ENCODE measurements around the gene ZNF518A.
"Not testable (repeated sequence)": the region's sequence is repeated elsewhere in the genome, so short reads cannot be mapped to it uniquely, and the experiment has no call there.

ZNF518A gene

DNA sequence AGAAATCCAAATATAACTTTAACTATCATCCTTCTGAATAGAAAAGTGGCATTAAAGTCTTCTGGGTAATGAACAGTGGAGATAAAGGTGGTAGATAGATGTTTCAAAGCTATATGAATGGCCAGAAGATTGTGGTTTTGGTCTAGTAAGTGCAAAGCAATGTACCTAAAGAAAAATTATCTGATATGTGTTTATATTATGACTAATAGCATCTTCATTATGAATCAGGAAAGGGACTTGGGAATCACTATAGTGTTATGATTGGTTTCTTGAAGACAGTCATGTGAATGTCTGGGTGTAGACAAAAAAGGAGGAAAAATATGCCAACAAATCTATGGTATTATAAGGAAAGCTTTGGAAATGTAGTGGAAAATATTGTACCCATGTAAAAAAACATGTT, 3.0 kb downstream of the ZNF518A start:
- no peak for DNase-seq

DNA sequence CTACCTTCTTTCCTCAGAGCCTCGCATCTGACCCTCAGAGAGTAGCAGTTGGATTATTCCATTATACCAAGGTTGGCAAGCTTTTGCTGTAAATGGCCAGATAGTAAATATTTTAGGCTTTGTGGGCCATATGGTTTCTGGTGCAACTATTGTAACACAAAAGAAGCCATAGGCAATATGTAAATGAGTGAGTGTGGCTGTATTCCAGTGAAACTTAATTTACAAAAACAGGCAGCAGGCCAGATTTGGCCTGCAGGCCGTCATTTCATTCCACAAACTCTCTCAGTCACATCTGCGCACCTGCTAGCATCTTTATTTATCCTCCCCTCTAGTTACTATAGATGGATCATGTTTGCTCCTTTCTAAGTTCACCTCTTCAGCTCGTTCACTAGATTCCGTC, 6.7 kb downstream of the ZNF518A start:
- DNase-seq: peak in 1 of 2 experiments; percentile 28

DNA sequence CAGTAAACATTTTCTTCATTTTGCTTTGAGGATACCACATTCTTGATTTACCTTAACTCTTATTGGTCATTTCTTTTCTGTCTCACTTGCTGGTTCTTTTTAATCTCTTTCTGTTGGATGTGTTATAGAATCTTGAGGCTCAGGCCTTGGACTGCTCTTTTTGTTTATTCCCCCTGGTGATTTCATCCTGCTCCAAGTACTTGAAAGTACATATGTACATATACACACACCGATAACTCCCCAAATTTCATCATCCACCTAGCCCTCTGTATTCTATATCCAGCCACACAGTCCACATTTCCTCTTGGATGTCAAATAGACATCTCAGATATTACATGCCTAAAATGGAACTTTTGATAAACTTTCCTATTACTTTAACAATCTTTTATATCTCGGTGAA, 7.5 kb downstream of the ZNF518A start:
- DNase-seq: no peak

DNA sequence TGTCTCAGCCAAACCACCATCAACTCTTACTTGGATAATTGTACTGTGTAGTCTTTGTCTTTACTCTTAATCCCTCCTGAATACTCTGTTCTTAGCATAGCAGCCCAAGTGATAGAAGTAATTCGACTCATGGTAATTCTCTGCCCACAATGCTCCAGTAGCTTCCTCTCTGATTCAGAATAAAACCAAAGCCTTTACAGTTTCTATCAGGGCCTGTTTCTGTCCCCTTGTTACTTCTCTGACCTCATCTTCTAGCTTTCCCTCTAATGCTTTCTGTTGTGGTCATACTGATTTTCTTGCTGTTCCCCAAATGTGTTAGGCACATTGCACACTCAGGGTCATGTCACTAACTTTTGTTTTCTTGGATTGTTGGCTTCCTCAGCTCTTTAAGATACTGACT, 8.0 kb downstream of the ZNF518A start:
- no peak for DNase-seq

DNA sequence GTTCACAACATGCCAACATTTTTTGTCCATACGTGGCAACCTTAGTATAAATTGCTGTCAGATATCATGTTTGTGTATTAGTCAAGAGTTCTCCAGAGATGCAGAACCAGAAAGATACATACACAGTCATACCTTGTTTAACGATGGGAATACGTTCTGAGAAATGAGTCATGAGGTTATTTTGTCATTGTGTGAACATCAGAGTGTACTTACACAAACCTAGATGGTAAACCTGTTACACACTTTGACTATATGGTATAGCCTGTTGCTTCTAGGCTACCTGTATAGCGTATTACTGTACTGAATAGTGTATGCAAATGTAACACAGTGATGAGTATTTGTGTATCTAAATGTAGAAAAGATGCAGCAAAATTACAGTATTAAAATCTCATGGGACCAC, 22.3 kb downstream of the ZNF518A start:
- DNase-seq: no peak

DNA sequence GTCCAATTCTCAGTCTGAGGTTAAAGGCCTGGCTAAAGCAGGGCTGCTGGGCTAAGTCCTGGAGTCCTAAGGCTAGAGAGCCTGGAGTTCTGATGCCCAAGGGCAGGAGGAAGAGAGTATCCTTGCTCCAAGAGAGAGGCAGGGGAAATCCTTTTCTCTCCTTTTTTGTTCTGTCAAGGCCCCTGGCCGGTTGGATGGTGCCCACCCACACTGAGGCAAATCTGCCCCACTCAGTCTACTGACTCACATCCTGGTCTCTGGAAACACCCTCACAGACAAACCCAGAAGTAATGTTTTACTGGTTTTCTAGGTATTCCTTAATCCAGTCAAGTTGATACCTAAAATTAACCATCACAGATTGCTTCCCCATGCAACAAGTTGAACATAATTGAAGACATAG, 23.0 kb downstream of the ZNF518A start:
- DNase-seq: no peak

DNA sequence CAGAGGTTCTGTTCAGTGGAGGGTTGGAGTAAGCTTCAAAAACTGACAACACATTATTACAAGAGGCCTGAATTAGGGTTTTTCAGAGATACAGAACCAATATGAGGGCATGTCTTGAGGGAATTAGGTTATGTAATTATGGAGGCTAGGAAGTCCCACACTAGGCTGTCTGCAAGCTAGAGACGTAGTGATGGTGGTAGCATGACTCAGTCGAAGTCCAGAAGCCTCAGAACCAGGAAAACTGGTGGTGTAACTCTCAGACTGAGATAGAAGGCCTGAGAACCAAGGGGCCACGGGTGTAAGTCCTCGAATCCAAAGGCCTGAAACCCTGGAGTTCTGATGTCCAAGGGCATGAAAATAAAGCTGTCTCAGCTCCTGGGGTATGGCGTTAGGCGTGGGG, 35.6 kb downstream of the ZNF518A start:
- no peak for DNase-seq

DNA sequence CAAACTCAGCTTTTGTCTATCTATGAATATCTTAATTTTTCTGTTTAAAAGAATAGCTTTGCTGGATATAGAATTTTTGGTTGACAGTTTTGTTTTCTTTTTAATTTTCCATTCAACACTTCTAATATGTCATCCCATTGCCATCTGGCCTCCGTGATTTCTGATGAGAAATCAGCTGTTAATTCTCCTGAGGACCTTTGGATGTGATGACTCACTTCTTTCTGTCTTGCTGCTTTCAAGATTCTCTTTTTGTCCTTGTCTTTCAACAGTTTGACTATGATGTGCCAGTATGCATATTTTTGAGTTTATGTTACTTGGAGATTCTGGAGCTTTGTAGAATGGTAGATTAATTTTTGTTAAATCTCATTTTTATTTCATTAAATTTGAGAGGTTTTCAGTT, 38.4 kb downstream of the ZNF518A start:
- DNase-seq: no peak

DNA sequence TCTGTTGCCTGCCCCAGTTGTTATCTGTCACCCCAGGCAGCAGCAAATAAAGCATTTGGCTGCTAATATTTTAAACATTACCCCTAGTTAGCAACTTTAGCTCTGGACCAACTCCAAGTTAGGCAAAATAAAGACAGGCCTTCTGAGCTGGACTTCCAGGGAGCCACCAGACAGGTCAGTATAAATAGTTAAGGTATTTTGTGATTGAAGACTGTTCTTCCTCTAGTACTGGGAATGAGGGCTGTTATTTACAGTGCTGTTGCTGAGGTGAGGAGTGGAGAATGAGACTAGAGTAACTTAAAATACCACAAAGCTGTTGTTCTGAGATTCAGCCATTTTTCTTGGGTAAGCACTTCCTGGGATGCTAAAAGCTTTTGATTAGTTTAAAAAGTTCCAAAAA, 40.1 kb downstream of the ZNF518A start:
- DNase-seq: no peak

DNA sequence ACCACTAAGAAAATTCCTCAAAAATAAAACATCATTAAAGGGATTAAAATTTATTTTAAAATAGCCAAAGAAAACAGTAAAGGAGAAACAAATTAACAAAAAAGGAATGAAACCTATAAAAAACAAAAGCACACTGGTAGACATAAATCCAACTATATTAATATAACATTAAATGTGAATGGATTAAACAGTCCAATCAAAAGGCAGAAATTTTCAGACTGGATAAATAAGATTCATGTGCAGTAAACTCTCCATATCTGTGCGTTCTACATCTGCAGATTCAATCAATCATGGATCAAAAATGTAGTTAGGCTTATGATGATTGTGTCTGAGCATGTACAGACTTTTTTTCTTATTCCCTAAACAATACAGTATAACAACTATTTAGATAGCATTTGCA, 42.6 kb downstream of the ZNF518A start:
- no peak for DNase-seq

DNA sequence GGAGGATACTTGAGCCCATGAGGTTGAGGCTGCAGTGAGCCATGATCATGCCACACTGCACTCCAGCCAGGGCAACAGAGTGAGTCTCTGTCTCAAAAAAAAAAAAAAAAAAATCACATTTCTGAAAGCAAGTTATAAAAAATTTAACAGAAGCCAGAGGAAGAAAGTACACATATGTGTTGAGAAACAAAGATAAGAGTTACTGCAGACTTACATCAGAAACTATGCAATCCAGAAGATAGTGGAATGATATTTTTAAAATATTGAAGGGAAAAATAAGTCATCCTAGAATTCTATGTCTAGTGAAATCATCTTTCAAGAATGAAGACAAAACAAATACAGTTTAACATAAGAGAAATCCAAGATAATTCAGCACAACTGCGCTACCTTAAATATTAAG, 46.9 kb downstream of the ZNF518A start:
- no peak for DNase-seq

DNA sequence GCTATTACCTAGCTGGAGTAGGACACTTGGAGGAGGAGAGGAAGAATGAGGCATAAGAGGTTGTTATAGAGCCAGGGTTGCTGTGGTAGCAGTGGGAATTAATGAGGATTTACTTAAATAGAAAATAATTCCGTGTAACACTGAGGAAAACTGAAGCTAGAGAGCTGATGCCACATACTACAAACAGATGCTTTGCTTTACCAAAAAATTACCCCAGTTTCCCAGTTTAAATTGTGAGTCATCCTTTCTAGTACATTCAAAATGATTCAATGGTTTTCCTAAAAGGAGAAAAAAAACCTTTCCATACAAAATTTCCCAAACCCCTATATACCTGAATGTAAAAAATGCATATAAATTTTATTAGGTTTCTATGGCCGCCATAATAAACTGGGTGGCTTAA, 58.3 kb downstream of the ZNF518A start:
- no peak for DNase-seq

DNA sequence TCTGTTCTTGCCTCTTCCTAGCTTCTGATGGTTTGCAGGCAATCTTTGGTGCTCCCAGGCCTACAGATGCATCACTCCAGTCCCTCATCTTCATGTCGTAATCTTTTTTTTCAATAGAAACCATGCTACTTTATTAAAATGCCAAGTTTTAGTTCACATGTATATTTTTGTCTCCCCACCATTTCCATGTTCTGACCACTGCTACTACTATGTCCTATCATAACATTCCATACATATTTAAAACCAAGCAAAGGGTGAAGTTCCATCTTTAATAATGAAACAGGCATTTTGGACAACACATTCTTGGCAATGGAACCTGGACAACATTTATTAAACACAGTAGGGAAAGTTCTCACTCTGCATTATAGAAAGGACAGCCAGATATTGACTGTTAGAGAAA, 58.8 kb downstream of the ZNF518A start:
- DNase-seq: no peak

DNA sequence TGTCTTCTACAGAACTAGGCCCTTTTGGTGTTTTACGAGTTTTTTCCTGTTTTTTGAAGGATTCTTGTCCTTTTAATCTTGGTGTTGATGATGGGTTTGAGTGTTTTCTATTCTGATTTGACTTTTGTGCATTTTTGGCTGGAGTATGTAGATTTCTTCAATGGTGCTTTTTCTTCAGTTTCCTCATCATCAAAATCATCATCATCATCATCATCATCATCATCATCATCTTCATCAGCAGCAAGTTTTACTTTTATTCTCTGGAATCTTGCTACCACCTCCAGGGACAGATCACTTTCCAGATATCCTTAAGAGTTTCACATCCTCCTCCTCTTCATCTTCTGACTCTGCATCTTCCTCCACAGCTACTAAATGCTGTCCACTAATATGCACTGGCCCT, 59.4 kb downstream of the ZNF518A start:
- DNase-seq: not testable (repeated sequence)

DNA sequence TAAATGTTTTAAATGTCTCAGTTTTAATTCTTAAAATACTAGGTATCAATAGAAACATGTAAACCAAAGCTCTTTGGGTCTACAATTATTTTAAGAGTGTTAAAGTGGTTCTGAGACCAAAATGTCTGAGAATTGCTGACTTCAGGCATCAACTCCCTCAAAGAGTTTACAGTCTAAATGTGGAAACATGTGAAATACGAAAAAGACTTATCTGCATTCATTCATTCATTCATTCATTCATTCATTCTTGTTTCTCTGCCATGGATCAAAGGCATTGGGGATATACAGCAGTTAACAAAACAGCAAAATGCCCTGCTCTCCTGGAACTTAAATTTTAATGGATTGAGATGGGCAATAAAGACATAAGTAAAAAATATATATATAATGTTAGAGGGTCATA, 71.4 kb downstream of the ZNF518A start:
- no peak for DNase-seq

DNA sequence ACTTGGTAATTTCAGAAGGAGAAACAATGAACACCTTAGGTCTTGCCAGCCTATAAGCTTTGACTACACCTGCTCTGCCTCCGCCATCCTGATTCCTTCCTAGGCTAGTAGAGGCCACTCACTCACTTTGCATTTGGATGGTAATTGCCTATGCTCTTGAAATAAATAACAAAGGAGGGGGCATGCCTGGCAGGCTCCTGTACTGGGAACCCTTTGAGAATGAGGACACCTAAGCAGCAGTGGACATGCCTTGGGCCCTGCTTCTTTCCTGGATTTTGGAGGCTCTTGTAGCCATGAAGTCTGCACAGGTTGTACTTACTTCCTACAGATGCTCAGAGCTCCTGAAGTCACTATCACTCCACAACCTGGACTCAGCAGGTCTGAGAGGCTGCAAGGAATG, 75.5 kb downstream of the ZNF518A start:
- DNase-seq: no peak

DNA sequence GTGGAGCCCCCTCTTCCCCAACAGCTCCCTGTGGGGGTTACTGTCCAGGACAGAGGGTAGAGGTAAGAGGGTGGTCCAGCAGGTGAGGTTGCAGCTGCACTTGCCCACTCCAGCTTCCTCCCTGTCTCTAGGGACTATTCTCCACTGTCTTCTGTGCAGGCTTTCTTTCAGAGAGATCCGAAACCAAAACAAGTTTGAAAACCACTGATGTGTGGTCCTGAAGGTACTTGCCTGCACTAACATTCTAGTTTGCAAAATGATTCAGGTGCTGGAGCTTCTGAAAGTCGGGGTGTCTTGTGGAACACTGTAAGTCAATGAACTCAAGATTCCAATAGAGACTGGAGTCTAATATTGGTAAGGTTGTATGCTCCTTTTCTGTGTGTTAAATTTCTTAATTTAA, 78.2 kb downstream of the ZNF518A start:
- DNase-seq: no peak

DNA sequence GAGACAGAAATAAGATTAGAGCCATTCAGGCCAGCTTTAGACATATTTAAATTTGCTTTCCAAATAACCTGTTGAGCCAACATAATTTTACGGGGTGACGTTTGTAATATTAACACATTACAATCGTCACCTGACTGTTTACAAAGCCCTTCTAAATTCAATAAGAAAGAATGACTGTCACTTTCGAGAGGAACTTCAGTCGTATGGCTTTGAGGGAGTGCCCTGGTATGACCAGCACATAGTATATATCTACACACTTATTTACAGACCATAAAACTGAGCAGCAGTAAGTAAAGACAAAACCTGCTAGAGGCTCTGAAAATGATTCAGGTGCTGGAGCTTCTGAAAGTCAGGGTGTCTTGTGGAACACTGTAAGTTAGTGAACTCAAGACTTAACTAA, 78.8 kb downstream of the ZNF518A start:
- no peak for DNase-seq

DNA sequence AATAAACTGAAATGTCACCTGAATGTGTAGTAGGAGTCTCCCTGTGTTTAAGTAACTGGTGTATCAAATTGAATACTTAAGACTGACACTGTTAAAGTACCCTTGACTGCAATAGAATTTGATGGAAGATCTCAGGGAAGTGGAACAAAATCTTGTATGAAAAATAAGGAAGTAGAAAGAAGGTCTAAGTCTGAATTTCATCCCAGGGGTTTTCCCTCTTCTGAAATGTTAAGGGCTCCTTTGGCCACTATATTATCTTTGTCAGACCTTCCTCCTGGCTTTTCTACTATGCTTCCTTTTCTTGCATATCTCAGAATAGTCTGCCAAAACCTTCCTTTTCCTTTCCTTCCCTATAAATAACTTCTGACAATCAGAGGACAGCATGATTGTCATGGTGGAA, 81.7 kb downstream of the ZNF518A start:
- DNase-seq: no peak

DNA sequence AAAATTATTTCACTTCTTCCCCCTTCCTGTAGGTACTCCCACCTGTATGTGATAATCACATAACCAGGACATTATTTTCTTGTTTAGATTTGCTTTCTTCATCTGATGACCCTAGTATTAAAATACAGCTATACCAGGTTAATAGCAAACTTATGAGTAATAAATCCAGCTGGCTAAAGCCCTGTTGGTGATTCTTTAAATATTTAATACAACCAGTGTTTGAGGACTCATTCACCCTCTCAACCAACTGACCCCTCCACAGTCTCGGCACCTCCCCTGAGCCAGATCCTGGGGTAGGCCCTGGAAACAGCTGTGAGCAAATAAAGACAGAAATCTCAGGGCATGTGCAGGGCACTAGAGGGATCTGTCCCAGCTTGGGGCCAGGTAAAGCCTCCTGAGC, 82.8 kb downstream of the ZNF518A start:
- DNase-seq: no peak
